Umbilical cord (tissue), 2 donors: Measurements from ENCODE around the gene RHOA. TPM values are rescaled to one million over a fixed set of nuclear protein-coding genes. Genes with fewer than 3 reads are reported as not detected.
"Not testable (repeated sequence)": the region's sequence is repeated elsewhere in the genome, so short reads cannot be mapped to it uniquely, and the experiment has no call there.

Source experiments
- DNase-seq: peaks from one replicate; pipeline ENCODE4 v3.0.0-alpha.2; 2015; ENCODE audit warnings: low spot score
- total RNA-seq: library from RNA; depleted of rRNA; stranded (reverse); fragments of >200 nt; gene quantifications from one replicate; pipeline ENCODE4 v1.2.3, GENCODE V29; 2014; ENCODE audit warnings: low replicate concordance; ENCODE audit not compliant: insufficient read depth

Gene RHOA
- total RNA-seq, 1 donor from 2014 or later: 351 TPM

DNA sequence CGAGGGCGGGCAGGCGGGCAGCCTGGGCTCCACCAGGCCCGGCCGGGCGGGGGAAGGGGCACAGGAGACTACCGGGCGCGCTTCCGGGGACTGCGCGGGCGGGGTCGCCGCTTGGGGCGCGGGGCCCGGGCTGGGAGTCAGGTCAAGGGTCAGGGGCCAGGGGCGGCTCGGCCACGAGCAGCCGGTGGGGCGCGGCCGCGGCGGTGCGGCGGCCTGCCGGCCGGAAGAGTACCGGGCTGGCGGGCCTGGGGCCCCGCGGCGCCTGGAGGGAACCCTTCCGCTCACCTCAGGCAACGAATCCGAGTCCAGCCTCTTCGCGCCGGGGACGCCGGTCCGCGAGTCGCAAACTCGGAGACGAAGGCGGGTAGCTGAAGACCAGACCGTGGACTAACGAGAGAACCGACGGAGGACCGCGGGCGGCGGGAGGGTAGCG lies 225 bp downstream of the RHOA start:
- no peak for DNase-seq

DNA sequence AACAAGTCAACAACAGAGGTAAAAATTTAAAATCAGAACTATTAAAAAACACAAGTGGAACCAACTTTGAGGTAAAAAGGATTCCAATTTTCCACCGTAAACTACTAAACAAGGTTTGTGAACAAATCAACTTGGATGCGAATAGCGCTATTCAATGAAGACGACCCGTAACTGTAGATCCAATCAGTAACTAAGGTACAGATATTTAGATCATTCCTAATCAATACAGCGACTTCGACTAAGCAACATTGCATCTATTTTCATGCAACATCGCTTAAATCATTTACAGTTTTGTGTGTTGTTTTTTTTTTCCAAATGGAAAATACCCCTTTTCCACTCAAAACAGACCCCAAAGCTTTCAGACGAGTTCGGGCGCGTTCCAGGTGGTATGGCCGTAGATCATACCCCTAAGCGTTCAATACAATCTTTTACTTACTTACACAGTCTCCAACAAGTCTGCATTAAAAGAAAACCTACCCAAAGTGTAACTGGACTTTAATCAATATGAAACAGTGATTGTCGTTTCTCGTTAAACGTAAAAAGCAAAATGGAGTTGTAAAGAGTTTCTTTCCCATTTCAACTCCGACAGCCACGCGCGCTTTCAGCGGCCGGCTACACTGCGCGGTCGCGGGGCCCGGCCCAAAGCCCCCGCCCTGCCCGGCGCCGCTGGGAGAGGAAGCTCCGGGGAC lies 786 bp downstream of the RHOA start:
- peak; percentile 52 for DNase-seq

DNA sequence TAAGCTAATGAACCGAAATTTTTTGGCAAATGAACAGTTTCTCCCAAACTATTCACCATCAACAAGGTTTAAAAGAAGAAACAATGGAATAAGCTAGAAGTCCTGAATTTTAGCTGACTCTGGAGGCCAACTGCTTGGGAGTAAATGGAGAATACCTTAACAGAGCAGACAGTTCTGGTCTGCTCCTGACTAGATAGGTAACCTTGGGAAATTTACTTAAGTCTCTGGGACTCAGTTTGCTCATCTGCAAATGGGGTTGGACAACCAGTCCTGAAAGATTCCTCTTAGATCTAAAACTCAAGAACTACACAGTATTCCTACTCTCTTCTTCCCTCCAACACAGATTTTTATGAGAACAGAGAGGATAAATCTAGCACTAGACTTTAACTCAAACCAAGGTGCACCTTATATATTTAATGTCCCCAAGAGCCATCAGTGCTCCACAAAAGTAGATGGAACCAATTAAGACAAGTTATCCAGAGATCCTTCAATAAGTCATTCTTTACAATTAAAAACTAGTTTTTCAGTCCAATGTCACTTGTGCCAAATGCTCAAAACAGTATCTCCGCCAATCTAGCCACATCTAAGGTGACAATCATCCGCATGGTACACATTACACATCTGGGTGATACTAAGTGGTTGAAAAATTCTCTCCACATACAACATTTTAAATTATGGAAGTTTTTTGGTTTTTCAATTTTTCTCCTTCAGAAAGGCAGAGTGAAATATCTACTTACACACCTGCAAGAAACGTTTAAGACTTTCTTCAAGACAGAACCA lies 1.5 kb downstream of the RHOA start:
- DNase-seq: no peak

DNA sequence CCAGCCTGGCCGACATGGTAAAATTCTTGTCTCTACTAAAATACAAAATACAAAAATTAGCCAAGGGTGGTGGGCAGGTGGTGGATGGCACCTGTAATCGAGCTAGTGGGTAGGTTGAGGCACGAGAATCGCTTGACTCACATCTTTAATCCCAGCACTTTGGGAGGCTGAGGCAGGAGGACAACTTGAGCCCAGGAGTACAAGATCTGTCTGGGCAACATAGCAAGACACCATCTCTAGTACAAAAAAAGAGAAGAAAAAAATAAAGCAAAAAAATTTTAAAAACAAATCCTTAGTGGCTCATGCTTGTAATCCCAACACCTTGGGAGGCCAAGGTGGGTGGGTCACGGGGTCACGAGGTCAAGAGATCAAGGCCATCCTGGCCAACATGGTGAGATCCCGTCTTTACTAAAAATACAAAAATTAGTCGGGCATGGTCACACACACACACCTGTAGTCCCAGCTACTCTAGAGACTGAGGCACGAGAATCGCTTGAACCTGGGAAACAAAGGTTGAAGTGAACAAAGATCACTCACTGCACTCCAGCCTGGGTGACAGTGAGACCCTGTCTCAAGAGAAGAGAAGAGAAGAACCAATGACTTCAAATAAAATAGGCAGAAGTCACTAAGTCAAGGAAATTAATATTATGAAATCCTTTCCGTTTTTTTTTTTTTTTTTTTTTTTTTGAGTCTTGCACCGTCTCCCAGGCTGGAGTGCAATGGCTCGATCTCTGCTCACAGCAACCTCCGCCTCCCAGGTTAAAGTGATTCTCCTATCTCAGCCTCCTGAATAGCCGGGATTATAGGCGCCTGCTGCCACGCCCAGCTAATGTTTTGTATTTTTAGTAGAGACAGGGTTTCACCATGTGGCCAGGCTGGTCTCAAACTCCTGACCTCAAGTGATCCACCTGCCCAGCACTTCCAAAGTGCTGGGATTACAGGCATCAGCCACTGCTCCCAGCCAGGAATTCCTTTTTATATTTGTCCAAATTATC lies 4.9 kb downstream of the RHOA start:
- DNase-seq: no peak

DNA sequence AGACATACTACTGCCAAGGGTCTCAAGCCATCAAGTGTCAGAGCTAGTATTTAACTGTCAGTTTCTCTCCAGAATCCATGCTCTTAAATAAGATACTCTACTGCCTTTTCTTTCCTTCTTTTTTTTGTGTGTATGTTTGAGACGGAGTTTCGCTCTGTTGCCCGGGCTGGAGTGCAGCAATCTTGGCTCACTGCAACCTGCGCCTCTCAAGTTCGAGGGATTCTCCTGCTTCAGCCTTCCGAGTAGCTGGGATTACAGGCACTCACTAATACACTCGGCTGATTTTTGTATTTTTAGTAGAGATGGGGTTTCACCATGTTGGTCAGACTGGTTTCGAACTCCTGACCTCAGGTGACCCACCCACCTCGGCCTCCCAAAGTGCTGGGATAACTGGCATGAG lies 6.2 kb downstream of the RHOA start:
- not testable (repeated sequence) for DNase-seq

DNA sequence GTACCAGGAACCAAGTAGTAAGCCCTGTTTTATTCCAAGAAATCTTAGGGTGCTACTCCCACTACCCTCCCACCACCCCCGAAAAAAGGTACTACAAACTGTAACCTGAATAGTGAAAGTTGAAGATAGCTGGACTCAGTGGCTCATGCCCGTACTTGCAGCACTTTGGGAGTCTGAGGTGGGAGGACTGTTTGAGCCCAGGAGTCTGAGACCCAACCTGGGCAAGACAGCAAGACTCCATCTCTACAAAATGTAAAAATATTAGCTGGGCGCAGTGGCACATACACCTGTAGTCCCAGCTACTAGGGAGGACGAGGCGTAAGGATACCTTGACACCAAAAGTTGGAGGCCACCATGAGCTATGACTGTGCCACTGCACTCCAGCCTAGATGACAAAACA lies 7.9 kb downstream of the RHOA start:
- no peak for DNase-seq

DNA sequence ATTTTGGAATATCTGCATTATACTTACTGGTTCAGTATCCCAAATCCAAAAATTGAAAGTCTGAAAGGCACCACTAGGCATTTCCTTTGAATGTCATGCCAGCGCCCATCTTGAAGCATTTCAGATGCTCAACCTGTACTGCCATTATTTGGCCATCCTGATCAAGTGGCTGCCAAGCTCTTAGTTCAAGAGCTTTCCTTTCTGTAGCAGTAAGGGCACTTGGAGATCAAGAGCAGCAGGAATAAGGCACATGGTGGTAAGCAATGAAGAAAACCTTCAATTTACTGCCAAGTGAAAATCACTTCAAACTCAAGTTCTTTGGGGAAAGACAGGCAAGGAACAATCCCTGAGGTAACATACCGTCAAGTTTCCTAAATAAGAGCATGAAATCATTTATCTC lies 10.0 kb downstream of the RHOA start:
- no peak for DNase-seq

DNA sequence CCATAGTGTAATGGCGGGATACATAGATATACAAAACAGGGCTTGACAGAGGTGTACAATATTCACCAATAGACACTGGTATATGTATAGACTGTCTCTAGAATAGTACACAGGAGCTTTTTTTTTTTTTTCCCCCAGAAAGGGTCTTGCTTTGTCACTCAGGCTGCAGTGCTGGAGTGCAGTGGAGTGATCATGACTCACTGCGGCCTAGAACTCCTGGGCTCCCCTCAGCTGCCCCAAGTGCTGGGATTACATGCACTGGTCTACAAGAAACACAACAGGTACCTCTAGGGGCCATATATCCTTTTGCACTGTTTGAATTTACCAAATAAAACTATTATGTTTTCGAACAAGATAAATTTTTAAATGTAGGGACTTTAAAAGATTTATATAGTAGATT lies 12.3 kb downstream of the RHOA start:
- DNase-seq: no peak

DNA sequence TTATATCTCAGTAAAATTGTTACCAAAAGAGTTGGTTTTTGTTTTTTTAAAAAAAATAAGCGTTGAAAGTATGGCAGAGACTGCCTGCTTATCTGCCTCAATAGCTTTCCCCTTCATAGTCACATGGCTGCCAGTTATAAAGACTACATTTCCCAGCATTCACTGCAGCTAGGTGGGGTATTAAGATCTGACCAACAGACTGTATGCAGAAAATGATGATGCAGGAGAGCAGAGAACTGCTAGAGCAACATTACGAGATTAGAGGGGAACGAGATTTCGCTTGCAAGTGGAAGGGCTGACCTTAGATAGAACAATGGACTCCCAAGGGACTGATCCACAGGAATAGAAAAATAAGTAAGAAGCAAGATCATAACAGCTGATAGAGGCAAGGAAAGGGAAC lies 14.3 kb downstream of the RHOA start:
- DNase-seq: peak; percentile 36

DNA sequence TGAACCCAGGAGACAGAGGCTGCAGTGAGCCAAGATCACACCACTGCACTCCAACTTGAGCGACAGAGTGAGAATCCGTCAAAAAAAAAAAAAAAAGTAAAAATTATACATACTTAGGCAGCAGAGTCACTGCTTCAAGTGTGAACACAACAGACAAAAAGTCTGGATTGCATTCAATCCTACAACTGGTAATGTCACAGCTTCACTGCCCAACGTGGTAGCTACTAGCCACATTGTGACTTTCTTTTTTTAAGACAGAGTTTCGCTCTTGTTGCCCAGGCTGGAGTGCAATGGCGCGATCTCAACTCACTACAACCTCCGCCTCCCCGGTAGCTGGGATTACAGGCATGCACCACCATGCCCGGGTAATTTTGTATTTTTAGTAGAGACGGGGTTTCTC lies 20.5 kb downstream of the RHOA start:
- DNase-seq: not testable (repeated sequence)

DNA sequence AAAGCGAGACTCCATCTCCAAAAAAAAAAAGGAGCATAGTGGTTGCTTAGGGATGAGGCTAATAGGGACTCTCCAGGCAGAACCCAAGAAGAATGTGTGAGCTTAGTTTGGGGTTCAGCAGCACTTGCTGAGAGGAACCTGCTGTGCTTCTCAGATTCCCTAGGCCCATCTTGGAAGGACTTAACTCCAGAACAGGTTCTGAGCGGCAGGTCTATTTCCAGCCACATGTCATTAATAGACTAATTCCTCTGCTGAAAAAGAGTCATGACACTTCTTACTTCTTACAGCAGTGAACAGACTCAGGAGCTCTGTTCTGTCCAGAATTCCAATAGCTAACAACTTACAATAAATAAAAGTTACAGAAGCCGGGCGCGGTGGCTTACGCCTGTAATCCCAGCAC lies 22.5 kb downstream of the RHOA start:
- no peak for DNase-seq

DNA sequence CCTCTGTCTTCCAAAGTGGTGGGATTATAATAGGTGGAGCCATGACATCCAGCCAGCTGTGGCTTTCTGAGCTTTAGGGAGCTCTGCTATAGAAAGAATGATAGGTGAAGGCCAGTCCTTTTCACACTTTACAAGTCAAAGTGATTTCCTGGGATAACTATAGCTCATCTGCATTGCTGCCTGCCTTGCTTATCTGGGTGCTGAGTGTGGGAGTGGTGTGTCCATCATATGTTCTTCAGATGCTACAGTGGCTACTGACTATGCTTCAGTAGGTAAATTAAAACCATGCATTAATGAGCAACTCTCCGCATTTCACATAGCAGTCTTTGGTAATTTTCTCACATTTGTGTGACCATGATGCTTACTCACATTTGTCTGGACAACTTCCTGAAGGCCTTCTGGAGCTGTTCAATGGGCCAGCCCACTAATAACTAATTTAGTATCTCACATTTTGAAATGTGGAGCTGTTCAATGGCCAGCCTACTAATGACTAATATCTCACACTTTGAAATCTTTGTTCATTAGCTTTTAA lies 23.4 kb downstream of the RHOA start:
- DNase-seq: no peak

DNA sequence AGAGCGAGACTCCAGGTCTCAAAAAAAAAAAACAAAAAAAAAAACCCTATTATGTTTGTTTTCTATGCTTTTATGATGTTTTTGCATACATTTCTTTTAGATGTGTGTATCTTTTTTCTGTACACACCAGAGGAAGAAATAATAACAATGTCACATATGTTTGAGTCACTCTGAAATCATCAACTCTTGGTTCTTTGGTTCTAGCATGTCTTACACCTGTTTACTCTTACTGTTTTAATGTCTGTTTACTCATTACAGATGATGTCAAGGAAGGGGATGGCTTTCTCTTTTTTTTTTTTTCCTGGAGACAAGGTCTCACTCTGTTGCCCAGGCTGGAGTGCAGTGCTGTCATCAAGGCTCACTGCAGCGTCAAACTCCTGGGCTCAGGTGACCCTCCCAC lies 24.1 kb downstream of the RHOA start:
- DNase-seq: no peak

DNA sequence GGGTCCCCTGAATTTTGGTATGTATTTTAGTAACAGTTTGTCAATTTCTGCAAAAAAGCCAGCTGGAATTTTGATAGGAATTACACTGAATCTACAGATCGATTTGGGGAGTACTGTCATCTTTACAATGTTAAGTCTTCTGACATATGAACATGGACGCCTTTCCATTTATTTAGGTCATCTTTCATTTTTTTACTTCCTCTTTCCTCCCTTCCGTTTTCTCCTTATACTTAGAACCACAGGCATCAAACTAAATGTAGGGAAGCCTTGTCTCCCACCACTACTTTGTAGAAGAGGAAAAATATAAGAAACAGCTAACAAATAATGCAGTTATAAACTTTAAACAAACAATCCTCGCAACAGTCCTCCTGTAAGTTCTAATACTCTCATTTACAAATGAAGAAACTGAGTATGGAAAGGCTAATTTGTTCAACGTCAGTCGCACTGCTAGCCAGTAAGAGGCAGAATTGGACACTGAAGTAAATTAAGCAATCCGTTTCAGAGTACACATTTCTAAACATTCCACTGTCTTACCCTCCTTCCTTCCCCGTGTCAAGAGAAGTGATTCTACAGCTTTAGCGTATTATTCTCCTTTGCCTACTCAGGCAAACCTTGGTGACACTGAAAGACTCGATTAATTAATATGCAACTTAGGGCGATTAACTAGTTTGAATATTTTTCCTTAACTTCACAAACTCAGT lies 25.6 kb downstream of the RHOA start:
- no peak for DNase-seq

DNA sequence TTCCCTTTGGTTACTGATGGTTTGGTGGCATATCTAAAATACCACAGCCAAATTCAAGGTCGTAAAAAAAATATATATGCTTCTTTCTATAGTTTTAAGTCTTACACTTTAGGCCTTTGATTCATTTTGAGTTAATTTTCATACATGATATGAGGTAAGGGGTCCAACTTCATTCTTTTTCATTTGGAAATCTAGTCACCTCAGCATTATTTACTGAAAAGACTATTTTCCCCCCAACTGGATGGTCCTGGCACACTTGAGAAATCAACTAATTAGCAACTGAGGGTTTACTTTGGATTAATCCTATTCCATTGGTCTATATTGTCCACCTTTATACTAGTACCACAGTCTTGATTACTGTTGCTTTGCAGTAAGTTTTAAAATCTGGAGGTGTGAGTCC lies 26.2 kb downstream of the RHOA start:
- DNase-seq: no peak

DNA sequence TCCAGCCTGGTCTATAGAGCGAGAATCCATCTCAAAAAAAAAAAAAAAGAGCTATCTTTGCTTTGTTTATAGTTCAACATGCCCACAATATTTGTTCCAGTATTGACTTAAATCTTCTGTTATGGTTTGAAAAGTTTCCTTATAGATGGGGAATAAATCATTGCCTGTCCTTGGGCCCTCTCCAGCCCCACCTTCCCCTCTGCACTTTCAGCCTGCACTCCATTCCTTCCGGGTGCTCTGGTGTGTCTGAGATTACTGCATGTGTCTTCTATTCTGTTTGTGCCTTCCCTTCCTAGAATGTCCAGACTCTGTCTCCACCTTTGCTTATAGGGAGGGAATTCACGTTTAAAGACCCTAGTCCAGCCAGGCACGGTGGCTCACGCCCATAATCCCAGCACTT lies 28.4 kb downstream of the RHOA start:
- DNase-seq: no peak

DNA sequence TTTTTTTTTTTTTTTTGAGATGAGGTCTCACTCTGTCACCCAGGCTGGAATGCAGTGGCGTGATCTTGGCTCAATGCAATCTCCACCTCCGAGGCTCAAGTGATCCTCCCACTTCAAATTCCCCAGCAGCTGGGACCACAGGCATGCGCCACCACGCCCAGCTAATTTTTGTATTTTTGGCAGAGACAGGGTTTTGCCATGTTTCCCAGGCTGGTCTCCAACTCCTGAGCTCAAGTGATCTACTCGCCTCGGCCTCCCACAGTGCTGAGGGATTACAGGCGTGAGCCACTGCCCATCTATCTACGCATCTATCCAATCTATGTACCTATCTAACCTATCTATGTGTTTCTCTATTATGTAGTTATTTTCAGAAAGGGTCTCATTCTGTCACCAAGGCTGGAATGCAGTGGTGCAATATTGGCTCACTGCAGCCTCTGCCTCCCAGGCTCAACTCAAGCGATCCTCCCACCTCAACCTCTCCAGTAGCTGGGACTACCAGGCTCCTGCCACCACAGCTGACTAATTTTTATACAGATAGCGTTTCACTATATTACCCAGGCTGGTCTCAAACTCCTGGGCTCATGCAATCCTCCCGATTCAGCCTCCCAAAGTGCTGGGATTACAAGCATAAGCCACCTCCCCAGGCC lies 33.4 kb downstream of the RHOA start:
- DNase-seq: peak; percentile 16

DNA sequence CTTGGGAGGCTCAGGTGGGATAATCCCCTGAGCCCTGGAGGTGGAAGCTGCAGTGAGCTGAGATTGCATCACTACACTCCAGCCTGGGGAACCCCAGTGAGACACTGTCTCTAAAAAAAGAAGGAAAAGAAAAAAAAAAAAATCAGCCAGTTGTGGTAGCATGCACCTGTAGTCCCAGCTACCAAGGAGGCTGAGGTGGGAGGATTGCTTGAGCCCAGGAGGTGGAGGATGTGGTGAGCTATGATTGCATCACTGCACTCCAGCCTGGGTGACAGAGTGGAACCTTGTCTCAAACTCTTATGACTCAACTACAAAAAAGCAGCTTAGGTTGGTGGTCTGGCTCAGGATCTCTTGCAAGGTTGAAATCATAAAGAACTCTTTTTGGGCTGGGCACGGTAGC lies 34.3 kb downstream of the RHOA start:
- no peak for DNase-seq

DNA sequence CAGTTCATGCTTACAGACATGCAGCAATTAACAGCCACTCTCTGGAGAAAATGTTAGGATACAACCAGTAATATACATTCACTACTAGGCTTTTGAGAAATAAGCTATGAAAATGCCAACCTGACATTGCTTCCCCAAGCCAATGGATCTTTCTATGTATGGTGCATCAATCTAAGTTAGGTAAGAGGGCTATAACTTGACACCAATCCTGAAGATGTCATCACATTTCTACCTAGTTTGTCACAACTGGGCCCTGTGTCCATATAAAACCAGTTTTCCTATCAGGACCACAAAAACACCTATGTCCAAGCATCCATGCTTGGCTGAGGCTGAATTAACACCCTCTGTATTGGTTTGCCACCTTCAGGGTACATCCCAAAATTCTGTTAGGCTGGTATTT lies 39.8 kb downstream of the RHOA start:
- no peak for DNase-seq

DNA sequence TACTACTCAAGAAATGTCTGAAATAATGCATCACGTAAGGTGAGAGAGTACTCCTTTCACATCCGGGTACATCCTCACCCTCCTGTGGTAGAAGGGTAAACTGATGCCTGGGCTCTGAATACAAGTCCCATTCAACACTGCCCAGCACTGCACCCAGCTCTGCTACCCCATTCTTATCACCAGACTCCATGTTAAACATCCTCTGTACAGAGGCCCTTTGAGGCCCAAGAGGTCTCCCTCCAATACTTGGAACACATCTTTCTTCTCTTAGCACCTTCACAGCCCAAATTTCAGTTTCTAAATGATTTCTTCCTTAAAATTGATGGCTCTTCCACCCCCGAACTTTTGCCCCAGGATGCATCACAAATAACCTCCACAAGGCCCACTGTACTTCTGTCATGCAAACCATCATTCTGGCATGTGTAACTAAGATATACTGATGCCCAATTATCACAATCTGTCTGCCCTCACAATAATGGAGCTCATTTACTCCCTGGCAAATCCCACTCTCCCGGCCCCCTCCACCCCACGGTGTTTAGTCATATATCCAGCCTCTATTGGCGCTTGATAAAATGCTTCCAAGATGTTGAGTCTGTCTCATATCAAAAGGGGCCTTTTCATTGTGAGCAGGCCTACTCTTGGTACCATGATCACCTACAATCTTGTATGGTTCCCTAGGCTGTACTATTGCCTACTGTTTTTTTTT lies 41.0 kb downstream of the RHOA start:
- DNase-seq: no peak
